Stimulated activated CD4-positive, alpha-beta T cell treated with anti-CD3 and anti-CD28 coated beads, Interleukin-4, amount 100 ng/mL, for 1 hour (primary cell): ENCODE results near the gene SFXN2.
A peak's percentile ranks its signal among the peaks of the same experiment; 100 is the strongest.
"Not testable (repeated sequence)": the region's sequence is repeated elsewhere in the genome, so short reads cannot be mapped to it uniquely, and the experiment has no call there.

Experiments
- DNase-seq: peaks from one replicate; pipeline ENCODE4 v3.0.0-alpha.2; 2020

Gene SFXN2

GRCh38 chr10:102714621-102715455, at the start of gene SFXN2:
SFXN2 (plus strand) TSS chr10:102714636; CDS start chr10:102726637, 12,001 bp downstream.
- DNase-seq: peak; percentile 51

GRCh38 chr10:102665904-102666509, 48.4 kb upstream of the SFXN2 start:
- DNase-seq: no peak

GRCh38 chr10:102667411-102667810, 47.0 kb upstream of the SFXN2 start:
- DNase-seq: not testable (repeated sequence)

GRCh38 chr10:102668326-102669107, 45.9 kb upstream of the SFXN2 start:
- no peak for DNase-seq

- no peak for DNase-seq
Observed at GRCh38 chr10:102669206-102670064, 45.0 kb upstream of the SFXN2 start.

GRCh38 chr10:102670065-102670670, 44.3 kb upstream of the SFXN2 start:
- no peak for DNase-seq

GRCh38 chr10:102670871-102671434, 43.5 kb upstream of the SFXN2 start:
- no peak for DNase-seq

GRCh38 chr10:102673236-102673818, 41.1 kb upstream of the SFXN2 start:
- DNase-seq: no peak

GRCh38 chr10:102673819-102674511, 40.5 kb upstream of the SFXN2 start:
- DNase-seq: peak; percentile 47

- DNase-seq: no peak
Observed at GRCh38 chr10:102674566-102674965, 39.9 kb upstream of the SFXN2 start.

GRCh38 chr10:102675011-102675665, 39.3 kb upstream of the SFXN2 start:
- no peak for DNase-seq

- DNase-seq: no peak
Observed at GRCh38 chr10:102675666-102676533, 38.5 kb upstream of the SFXN2 start.

GRCh38 chr10:102676534-102677315, 37.7 kb upstream of the SFXN2 start:
- no peak for DNase-seq

GRCh38 chr10:102677331-102678067, 36.9 kb upstream of the SFXN2 start:
- no peak for DNase-seq

GRCh38 chr10:102678068-102678400, 36.4 kb upstream of the SFXN2 start:
- no peak for DNase-seq

GRCh38 chr10:102678842-102679289, 35.6 kb upstream of the SFXN2 start:
- no peak for DNase-seq

- no peak for DNase-seq
Observed at GRCh38 chr10:102679596-102679995, 34.8 kb upstream of the SFXN2 start.

- DNase-seq: no peak
Observed at GRCh38 chr10:102681696-102682095, 32.7 kb upstream of the SFXN2 start.
